Heart left ventricle (tissue), 16 donors: ENCODE measurements around the gene STRADA. TPM values are rescaled to one million over a fixed set of nuclear protein-coding genes. Genes with fewer than 3 reads are reported as not detected.

ENCODE experiments used
- ATAC-seq, 4 donors: fragments of 200-7000 bp; cut with Tn5 transposase; one replicate each; pipeline ENCODE4 v1.9.1; 2020 to 2022; ENCODE audit warnings: moderate library complexity in 4 of 4, mild to moderate bottlenecking in 3 of 4, moderate number of reproducible peaks in 1 of 4
- DNase-seq, 5 donors: peaks; one replicate each; pipeline ENCODE4 v3.0.0-alpha.2; 2020
- H3K27ac ChIP-seq, 12 donors: fragments of 200-600 bp; sonication (generic) in 4 of 12; one replicate each; pipeline versions ENCODE4 v1.5.0 to v1.8.0; 2016 to 2022; ENCODE audit warnings: mild to moderate bottlenecking in 2 of 12
- H3K27me3 ChIP-seq, 9 donors: fragments of 200-600 bp; sonication (generic) in 2 of 9; one replicate each; pipeline versions ENCODE4 v1.5.1 to v1.8.0; 2016 to 2022; ENCODE audit warnings: mild to moderate bottlenecking in 3 of 9
- H3K36me3 ChIP-seq, 9 donors: fragments of 200-600 bp; sonication (generic) in 2 of 9; one replicate each; pipeline versions ENCODE4 v1.5.0 to v1.8.0; 2018 to 2022; ENCODE audit warnings: mild to moderate bottlenecking in 2 of 9
- H3K4me1 ChIP-seq, 12 donors: fragments of 200-600 bp; sonication (generic) in 4 of 12; one replicate each; pipeline versions ENCODE4 v1.5.0 to v1.8.0; 2016 to 2022; ENCODE audit warnings: mild to moderate bottlenecking in 3 of 12
- H3K4me3 ChIP-seq, 12 donors: fragments of 200-600 bp; sonication (generic) in 4 of 12; one replicate each; pipeline versions ENCODE4 v1.5.0 to v1.8.0; 2017 to 2022; ENCODE audit warnings: mild to moderate bottlenecking in 9 of 12, moderate library complexity in 4 of 12
- H3K9me3 ChIP-seq, 12 donors: fragments of 200-600 bp; sonication (generic) in 4 of 12; one replicate each; pipeline versions ENCODE4 v1.5.0 to v1.8.0; 2016 to 2022; ENCODE audit warnings: mild to moderate bottlenecking in 1 of 12
- CTCF ChIP-seq, 12 donors: fragments of 200-600 bp; sonication (generic) in 4 of 12; IDR thresholded peaks; one replicate each; pipeline versions ENCODE4 v1.5.0 to v1.8.0; 2018 to 2022; ENCODE audit warnings: antibody characterized with exemption in 12 of 12, mild to moderate bottlenecking in 5 of 12
- POLR2A ChIP-seq, 2 donors: fragments of 450-650 bp; IDR thresholded peaks; one replicate each; pipeline ENCODE4 v1.6.1; 2017; ENCODE audit warnings: antibody characterized with exemption in 2 of 2, mild to moderate bottlenecking in 2 of 2, moderate library complexity in 2 of 2
- WGBS, 4 donors: extraction: QIAGEN DNeasy Blood & Tissue Kit in 2 of 4; methylation state at CpG; one replicate each; pipeline versions ENCODE4 v1.1.5 to v1.1.7; 2013 to 2018; 5-methylcytosine and 5-hydroxymethylcytosine counted together
- intact Hi-C, 10 donors: fragments of 100-400 bp; cut with DNase I; formaldehyde crosslinking; loops; one replicate each; pipeline versions ENCODE4 v1.11.1 to v1.14.2; 2022
- polyA plus RNA-seq, 2 donors: library from polyadenylated mRNA; stranded (reverse); fragments of 200-250 nt; gene quantifications; one replicate each; pipeline ENCODE4 v1.2.3, GENCODE V29; 2013
- total RNA-seq, 9 donors: library from RNA; depleted of rRNA in 2 of 9; stranded (reverse); fragments of >200 nt in 2 of 9; fragmentation: NEBNext Ultra II Directional in 3 of 9; extraction: Animal tissue kit (Norgen Biotek cat#: 25700) in 3 of 9; gene quantifications; one replicate each; pipeline versions ENCODE4 v1.1.0 to v1.2.4, GENCODE V29; 2016 to 2023
- donor health status: ischemic (EF 13 %, LVEDD 7.1; RV severe dilation, severe dysfunction).
- donor health status: healthy with polysubstance abuse.
- donor health status: DM: no; HTN: yes; CAD: no.
- donor health status: DM: no; HTN: no; CAD: no.
- donor health status: ischemic (EF 25% LVEDD 6.9; RV normal size, moderate dysfunction).
- donor health status: ischemic (EF 25% LVEDD 5.7; RV mildly dilated, moderate dysfunction).
- donor health status: healthy.
- donor health status: DM: yes; HTN: yes; CAD: no.
- donor health status: ischemic (EF 35%, LVEDD 5.7; RV mildly dilated, moderate dysfunction).
- donor health status: nonischemic (EF 11% LVEDD 7.7; RV severe dilation, severe dysfunction).
- donor health status: DM: yes; HTN: yes; CAD: no.
- donor health status: PGD.
- donor health status: ischemic (EF 29% LVEDD 5.4; RV normal size, mild dysfunction).
- donor health status: nonischemic (EF 23%, LVEDD 6.1; RV moderate dilation, normal function).

The STRADA gene
- total and polyA plus RNA-seq, 11 donors: 10.2 to 26.1 (median 15.4) TPM

DNA sequence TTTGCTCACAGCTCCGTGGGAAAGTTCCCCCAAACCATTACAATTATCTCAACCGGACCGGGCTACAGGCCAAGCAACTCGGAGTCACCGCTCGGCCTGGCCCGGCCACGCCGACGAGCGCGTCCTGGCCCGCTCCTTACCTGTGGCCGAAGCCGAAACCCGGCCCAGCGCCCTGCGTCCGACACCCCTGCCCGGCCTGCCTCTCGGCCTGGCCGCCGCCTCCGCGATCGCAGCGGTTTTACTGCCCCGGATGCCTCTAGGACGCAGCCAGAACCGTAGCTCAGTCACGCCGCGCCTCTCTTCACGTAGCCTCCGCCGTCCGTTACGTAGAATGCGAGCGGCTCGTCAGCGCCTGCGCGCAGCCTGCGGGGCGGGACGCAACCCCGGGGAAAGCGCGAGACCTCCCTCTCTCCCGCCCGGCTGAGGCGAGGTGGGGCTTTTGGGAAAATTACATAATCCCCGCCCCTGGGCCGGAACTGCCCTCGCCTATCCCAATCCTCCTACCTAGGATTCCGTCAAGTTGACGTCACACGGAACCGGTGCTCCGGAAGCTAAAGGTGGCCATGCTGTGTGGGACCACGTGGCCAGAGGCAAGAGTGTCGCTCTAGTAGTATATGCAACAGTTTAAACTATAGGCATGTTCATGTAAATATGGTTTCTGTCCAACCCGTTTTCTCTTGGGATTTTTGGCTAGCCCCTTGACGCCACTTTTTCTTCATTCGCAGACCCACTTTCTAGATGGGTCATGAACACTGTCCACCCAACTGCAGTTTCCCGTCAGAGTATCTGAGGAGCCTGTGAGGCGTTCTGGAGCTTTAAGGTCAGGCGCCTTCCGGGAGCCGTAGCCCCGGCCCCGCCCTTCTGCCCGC, 31.9 kb upstream of the STRADA start, which contains the start of gene CCDC47:
Gene CCDC47, minus strand, starts transcription at position 326 of the 869 bp plus-strand sequence. CDS start 7,422 bp downstream, outside the sequence.
- Histone ChIP-seq H3K4me3 (peak within 1 kb of the TSS; percentile 65 to 99 (median 82)), H3K4me1 (peaks cover 3 to 70% (median 43%) of the 10 kb centered on the region in 12 donors), H3K27me3 (no peaks in the 10 kb centered on the region), H3K36me3 (peaks cover 0 to 26% (median 10%) of the 10 kb centered on the region in 9 donors), H3K27ac (peak within 1 kb of the TSS; percentile 88 to 99 (median 98)), H3K9me3 (no peaks in the 10 kb centered on the region)
- DNase-seq (peak; percentile 98 to 99 (median 99)), ATAC-seq (peak; percentile 93 to 96 (median 96))
- whole genome bisulfite sequencing, 4 donors: 0% methylated on average over 36 to 74 of the region's 74 CpGs
- intact Hi-C loops: loop anchor here in 5 of 10 donors (2.0 to 10.0 kb wide), 7 partner anchors 31 to 349 kb away; partner anchors contain the start of genes FTSJ3 (in 3 of the 5), PSMC5 (in 3 of the 5), SMARCD2 (in 2 of the 5) and DCAF7 (in 1 of the 5)
- TF ChIP-seq CTCF (IDR thresholded peaks at IDR 0.05) (no peak), POLR2A (IDR thresholded peaks at IDR 0.05) (peak; percentile 79 to 97)

DNA sequence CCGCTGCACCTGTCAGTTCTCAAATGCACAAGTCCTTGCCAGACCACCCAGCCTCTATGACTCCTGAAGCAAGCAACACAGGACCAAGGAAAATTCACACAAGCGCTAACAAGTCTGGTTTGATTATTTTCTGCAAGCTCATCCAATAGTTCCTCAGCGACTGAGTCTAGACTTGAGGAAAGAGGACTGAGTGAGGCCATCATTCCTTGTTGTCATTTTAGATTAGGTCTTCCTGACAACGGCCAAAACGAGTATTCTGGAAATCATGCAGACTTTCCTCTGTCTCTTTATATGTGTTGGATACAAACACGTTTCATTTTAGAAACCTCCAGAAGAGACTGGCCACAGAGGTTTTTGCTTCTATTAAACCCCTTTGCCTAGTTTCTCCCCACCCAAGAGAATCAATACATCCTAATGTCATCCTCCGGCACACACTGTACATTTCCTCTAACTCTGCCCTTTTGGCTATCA, 31.2 kb upstream of the STRADA start:
- Histone ChIP-seq H3K27ac (peak overlapping the region; percentile 85 to 99 (median 98)), H3K4me1 (peaks cover 3 to 71% (median 46%) of the 10 kb centered on the region in 12 donors), H3K9me3 (no peaks in the 10 kb centered on the region), H3K4me3 (peak overlapping the region; percentile 65 to 99 (median 79)), H3K36me3 (peaks cover 0 to 26% (median 4%) of the 10 kb centered on the region in 9 donors), H3K27me3 (no peaks in the 10 kb centered on the region)
- 4 to 5% (median 4%) methylated on average over 7 of the region's 7 CpGs for WGBS, 4 donors
- TF ChIP-seq CTCF (IDR thresholded peaks at IDR 0.05): no peak
- TF ChIP-seq POLR2A (IDR thresholded peaks at IDR 0.05): no peak
- ATAC-seq: no peak
- intact Hi-C loops: loop anchor here in 5 of 10 donors (2.0 to 10.0 kb wide), 7 partner anchors 30 to 348 kb away; partner anchors contain the start of genes FTSJ3 (in 3 of the 5), PSMC5 (in 3 of the 5), SMARCD2 (in 2 of the 5) and DCAF7 (in 1 of the 5)
- DNase-seq: no peak

- no peak overlapping the region for H3K4me3 ChIP-seq
- ATAC-seq (no peak), DNase-seq (no peak)
- H3K36me3 ChIP-seq: peaks cover 2 to 55% (median 23%) of the 10 kb centered on the region in 9 donors
- H3K27ac ChIP-seq: no peak overlapping the region
- TF ChIP-seq CTCF (IDR thresholded peaks at IDR 0.05): no peak
- no peak for TF ChIP-seq POLR2A (IDR thresholded peaks at IDR 0.05)
- H3K4me1 ChIP-seq: peaks cover 0 to 60% (median 28%) of the 10 kb centered on the region in 12 donors
- H3K9me3 ChIP-seq: no peaks in the 10 kb centered on the region
- 73 to 88% (median 84%) methylated on average over 7 of the region's 7 CpGs for WGBS, 4 donors
- H3K27me3 ChIP-seq: no peaks in the 10 kb centered on the region
- intact Hi-C loops: no loop called here
These were observed 26.8 kb upstream of the STRADA start for GRCh38 chr17:63768433-63768832.

DNA sequence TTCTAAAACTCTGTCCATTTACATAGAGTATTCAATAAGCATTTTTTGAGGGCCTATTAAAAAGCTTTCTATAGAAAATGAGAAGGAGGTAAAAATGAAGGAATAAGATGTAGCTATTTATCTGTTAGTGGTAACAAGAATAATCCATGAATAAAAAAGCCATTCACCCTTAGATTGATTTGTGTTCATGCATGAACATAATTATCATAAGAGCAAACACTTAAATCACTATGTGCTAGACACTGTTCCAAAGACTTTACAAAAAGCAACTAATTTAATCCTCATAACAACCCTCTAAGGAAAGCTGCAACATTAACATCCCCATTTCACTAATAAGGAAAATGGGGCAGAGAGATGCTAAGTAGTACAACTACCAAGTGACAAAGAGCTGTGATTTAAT, 25.2 kb upstream of the STRADA start:
- Histone ChIP-seq H3K27ac (no peak overlapping the region), H3K36me3 (peaks cover 2 to 72% (median 40%) of the 10 kb centered on the region in 9 donors), H3K4me3 (no peak overlapping the region), H3K4me1 (peaks cover 0 to 60% (median 19%) of the 10 kb centered on the region in 12 donors), H3K27me3 (no peaks in the 10 kb centered on the region), H3K9me3 (no peaks in the 10 kb centered on the region)
- intact Hi-C loops: no loop called here
- no peak for ATAC-seq
- TF ChIP-seq CTCF (IDR thresholded peaks at IDR 0.05): no peak
- TF ChIP-seq POLR2A (IDR thresholded peaks at IDR 0.05): no peak
- no peak for DNase-seq
